CD14-positive monocyte (primary cell): ENCODE results near the gene IL1RAPL1. TPM values are rescaled to one million over a fixed set of nuclear protein-coding genes. Genes with fewer than 3 reads are reported as not detected.

Experiments
- DNase-seq, 3 donors: peaks; one replicate each; pipeline ENCODE4 v3.0.0-alpha.2; 2011 to 2022
- H2AFZ ChIP-seq: 2 replicates; pipeline ENCODE4 v1.6.0; 2012; ENCODE audit warnings: mild to moderate bottlenecking, low read depth, low read length, inconsistent platforms; ENCODE audit not compliant: insufficient read depth, poor library complexity, severe bottlenecking
- H3K27ac ChIP-seq, 2 donors: 1 replicate in 1 of 2; 2 replicates in 1 of 2; pipeline ENCODE4 v1.5.1; 2012 to 2013; ENCODE audit warnings: low read length in 2 of 2, control low read depth in 1 of 2, inconsistent platforms in 1 of 2, low read depth in 1 of 2, mild to moderate bottlenecking in 1 of 2
- H3K27me3 ChIP-seq, 2 donors: one replicate each; pipeline versions ENCODE4 v1.6.0 to v1.6.1; 2011 to 2013; ENCODE audit warnings: low read length in 2 of 2; ENCODE audit not compliant: control insufficient read depth in 2 of 2, insufficient read depth in 2 of 2
- H3K36me3 ChIP-seq, 2 donors: replicated peaks in 1 of 2; 1 replicate in 1 of 2; 2 replicates in 1 of 2; pipeline versions ENCODE4 v1.5.1 to v1.6.1; 2012 to 2013; ENCODE audit warnings: low read length in 2 of 2, control low read depth in 1 of 2, inconsistent platforms in 1 of 2, mild to moderate bottlenecking in 1 of 2; ENCODE audit not compliant: insufficient read depth in 2 of 2, control insufficient read depth in 1 of 2
- H3K4me1 ChIP-seq, 2 donors: 1 replicate in 1 of 2; 2 replicates in 1 of 2; pipeline versions ENCODE4 v1.5.1 to v1.6.1; 2012 to 2013; ENCODE audit warnings: low read length in 2 of 2, control low read depth in 1 of 2, inconsistent platforms in 1 of 2, mild to moderate bottlenecking in 1 of 2, moderate library complexity in 1 of 2; ENCODE audit not compliant: insufficient read depth in 2 of 2, control insufficient read depth in 1 of 2
- H3K4me2 ChIP-seq: replicated peaks from 2 replicates; pipeline ENCODE3; 2012; ENCODE audit warnings: low read length, moderate library complexity, mild to moderate bottlenecking; ENCODE audit not compliant: poor library complexity, severe bottlenecking; ENCODE audit errors: extremely low read depth
- H3K4me3 ChIP-seq, 3 experiments: fragments of 200-600 bp in 1 of 3; sonication (generic) in 1 of 3; replicated peaks in 1 of 3; 1 replicate in 2 of 3; 2 replicates in 1 of 3; pipeline ENCODE4 v1.5.1; 2011 to 2013; ENCODE audit warnings: low read length in 3 of 3, mild to moderate bottlenecking in 3 of 3, control low read depth in 2 of 3, low read depth in 2 of 3, inconsistent platforms in 1 of 3, moderate library complexity in 1 of 3
- H3K79me2 ChIP-seq: 2 replicates; pipeline ENCODE4 v1.6.0; 2012; ENCODE audit warnings: mild to moderate bottlenecking, control low read depth, inconsistent platforms, low read length, moderate library complexity; ENCODE audit not compliant: insufficient read depth
- H3K9ac ChIP-seq: 2 replicates; pipeline ENCODE4 v1.6.0; 2017; ENCODE audit warnings: low read length, mild to moderate bottlenecking; ENCODE audit not compliant: insufficient read depth, poor library complexity, severe bottlenecking
- H3K9me3 ChIP-seq, 2 donors: replicated peaks in 1 of 2; 1 replicate in 1 of 2; 2 replicates in 1 of 2; pipeline versions ENCODE4 v1.5.1 to v1.6.1; 2012 to 2013; ENCODE audit warnings: low read length in 2 of 2, control low read depth in 1 of 2; ENCODE audit not compliant: control insufficient read depth in 1 of 2, insufficient read depth in 1 of 2
- H4K20me1 ChIP-seq: 2 replicates; pipeline ENCODE4 v1.6.0; 2012; ENCODE audit warnings: mild to moderate bottlenecking, low read length, control low read depth, moderate library complexity; ENCODE audit not compliant: insufficient read depth
- H3K27ac Mint-ChIP-seq, 7 donors: one replicate each; pipeline ENCODE4 v1.8.0; 2020; ENCODE audit warnings: mild to moderate bottlenecking in 7 of 7, mixed read lengths in 7 of 7, moderate library complexity in 6 of 7, inconsistent platforms in 2 of 7
- H3K27me3 Mint-ChIP-seq, 3 donors: one replicate each; pipeline ENCODE4 v1.8.0; 2021 to 2022; ENCODE audit warnings: low read depth in 3 of 3, mild to moderate bottlenecking in 3 of 3, mixed read lengths in 3 of 3, moderate library complexity in 3 of 3, inconsistent platforms in 1 of 3
- H3K36me3 Mint-ChIP-seq, 2 donors: one replicate each; pipeline ENCODE4 v1.8.0; 2020; ENCODE audit warnings: mixed read lengths in 2 of 2, inconsistent platforms in 1 of 2, mild to moderate bottlenecking in 1 of 2
- H3K4me1 Mint-ChIP-seq: one replicate; pipeline ENCODE4 v1.8.0; 2020; ENCODE audit warnings: mild to moderate bottlenecking, mixed read lengths
- H3K4me3 Mint-ChIP-seq, 2 donors: one replicate each; pipeline ENCODE4 v1.8.0; 2020; ENCODE audit warnings: mild to moderate bottlenecking in 2 of 2, mixed read lengths in 2 of 2, moderate library complexity in 1 of 2
- H3K9me3 Mint-ChIP-seq, 7 donors: one replicate each; pipeline ENCODE4 v1.8.0; 2020 to 2022; ENCODE audit warnings: mixed read lengths in 7 of 7, mild to moderate bottlenecking in 6 of 7, moderate library complexity in 6 of 7, inconsistent platforms in 2 of 7
- CTCF ChIP-seq: fragments of 200-600 bp; IDR thresholded peaks from one replicate; pipeline ENCODE4 v1.8.0; 2022; ENCODE audit warnings: antibody characterized with exemption, mild to moderate bottlenecking
- WGBS: methylation state at CpG from one replicate; pipeline ENCODE4 v1.1.5; 2013; ENCODE audit warnings: missing lambda C conversion rate; ENCODE audit not compliant: insufficient coverage; 5-methylcytosine and 5-hydroxymethylcytosine counted together
- intact Hi-C, 2 donors: fragments of 100-400 bp; cut with micrococcal nuclease; formaldehyde crosslinking; loops; one replicate each; pipeline versions ENCODE4 v1.15.0 to v1.15.1; 2023
- polyA plus RNA-seq, 3 donors: library from polyadenylated mRNA; depleted of rRNA in 1 of 3; unstranded in 2 of 3; stranded (reverse) in 1 of 3; fragments of 300-500 nt in 2 of 3; fragments of >200 nt in 1 of 3; fragmentation: Illumina TruSeq in 2 of 3; gene quantifications; 1 replicate in 2 of 3; 2 replicates in 1 of 3; pipeline ENCODE4 v1.2.3, GENCODE V29; 2012 to 2021

IL1RAPL1 gene
- polyA plus RNA-seq, 3 donors, result not detected

GRCh38 chrX:29662759-29663503, 1075.7 kb downstream of the IL1RAPL1 start:
- Histone ChIP-seq H2AFZ (no peak overlapping the region), H3K36me3 (no peaks in the 10 kb centered on the region), H3K79me2 (no peaks in the 10 kb centered on the region), H3K9ac (no peak overlapping the region), H4K20me1 (no peaks in the 10 kb centered on the region), H3K4me2 (no peak overlapping the region), H3K9me3 (no peaks in the 10 kb centered on the region), H3K4me3 (no peak overlapping the region), H3K27me3 (no peaks in the 10 kb centered on the region), H3K4me1 (no peaks in the 10 kb centered on the region), H3K27ac (no peak overlapping the region)
- no peaks in the 10 kb centered on the region for H3K36me3 Mint-ChIP-seq
- no peaks in the 10 kb centered on the region for H3K4me1 Mint-ChIP-seq
- WGBS, result no CpG with 5 or more reads among the region's 4 CpGs
- peaks cover 0 to 2% (median 0%) of the 10 kb centered on the region in 7 donors for H3K9me3 Mint-ChIP-seq
- H3K4me3 Mint-ChIP-seq, result no peak overlapping the region
- no peak overlapping the region for H3K27ac Mint-ChIP-seq
- TF ChIP-seq CTCF, result no peak
- no peak for DNase-seq
- H3K27me3 Mint-ChIP-seq, result peaks cover 0 to 1% (median 0%) of the 10 kb centered on the region in 3 donors
- intact Hi-C loops, result no loop called here

GRCh38 chrX:29665532-29665931, 1078.3 kb downstream of the IL1RAPL1 start:
- intact Hi-C loops, result no loop called here
- no peak overlapping the region for H3K4me3 Mint-ChIP-seq
- no CpG with 5 or more reads among the region's 1 CpG for WGBS
- H3K4me3 ChIP-seq, result no peak overlapping the region
- H3K9ac ChIP-seq, result no peak overlapping the region
- H3K36me3 ChIP-seq, result no peaks in the 10 kb centered on the region
- TF ChIP-seq CTCF, result no peak
- H4K20me1 ChIP-seq, result no peaks in the 10 kb centered on the region
- no peaks in the 10 kb centered on the region for H3K36me3 Mint-ChIP-seq
- H3K9me3 Mint-ChIP-seq, result no peaks in the 10 kb centered on the region
- no peak overlapping the region for H3K27ac ChIP-seq
- DNase-seq, result no peak
- no peaks in the 10 kb centered on the region for H3K79me2 ChIP-seq
- no peaks in the 10 kb centered on the region for H3K9me3 ChIP-seq
- H3K27me3 ChIP-seq, result no peaks in the 10 kb centered on the region
- H3K27me3 Mint-ChIP-seq, result peaks cover 0 to 1% (median 0%) of the 10 kb centered on the region in 3 donors
- no peaks in the 10 kb centered on the region for H3K4me1 ChIP-seq
- H3K27ac Mint-ChIP-seq, result no peak overlapping the region
- H3K4me2 ChIP-seq, result no peak overlapping the region
- H2AFZ ChIP-seq, result no peak overlapping the region
- no peaks in the 10 kb centered on the region for H3K4me1 Mint-ChIP-seq
